NCI-H748 treated with DMSO at 0.1 percent for 48 hours (cell line): Measurements from ENCODE around the gene NPDC1.

Source experiments
- DNase-seq: peaks from one replicate; lab custom pipeline; 2025; lab: John Stamatoyannopoulos, UW

The NPDC1 gene, protein sequence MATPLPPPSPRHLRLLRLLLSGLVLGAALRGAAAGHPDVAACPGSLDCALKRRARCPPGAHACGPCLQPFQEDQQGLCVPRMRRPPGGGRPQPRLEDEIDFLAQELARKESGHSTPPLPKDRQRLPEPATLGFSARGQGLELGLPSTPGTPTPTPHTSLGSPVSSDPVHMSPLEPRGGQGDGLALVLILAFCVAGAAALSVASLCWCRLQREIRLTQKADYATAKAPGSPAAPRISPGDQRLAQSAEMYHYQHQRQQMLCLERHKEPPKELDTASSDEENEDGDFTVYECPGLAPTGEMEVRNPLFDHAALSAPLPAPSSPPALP

DNA sequence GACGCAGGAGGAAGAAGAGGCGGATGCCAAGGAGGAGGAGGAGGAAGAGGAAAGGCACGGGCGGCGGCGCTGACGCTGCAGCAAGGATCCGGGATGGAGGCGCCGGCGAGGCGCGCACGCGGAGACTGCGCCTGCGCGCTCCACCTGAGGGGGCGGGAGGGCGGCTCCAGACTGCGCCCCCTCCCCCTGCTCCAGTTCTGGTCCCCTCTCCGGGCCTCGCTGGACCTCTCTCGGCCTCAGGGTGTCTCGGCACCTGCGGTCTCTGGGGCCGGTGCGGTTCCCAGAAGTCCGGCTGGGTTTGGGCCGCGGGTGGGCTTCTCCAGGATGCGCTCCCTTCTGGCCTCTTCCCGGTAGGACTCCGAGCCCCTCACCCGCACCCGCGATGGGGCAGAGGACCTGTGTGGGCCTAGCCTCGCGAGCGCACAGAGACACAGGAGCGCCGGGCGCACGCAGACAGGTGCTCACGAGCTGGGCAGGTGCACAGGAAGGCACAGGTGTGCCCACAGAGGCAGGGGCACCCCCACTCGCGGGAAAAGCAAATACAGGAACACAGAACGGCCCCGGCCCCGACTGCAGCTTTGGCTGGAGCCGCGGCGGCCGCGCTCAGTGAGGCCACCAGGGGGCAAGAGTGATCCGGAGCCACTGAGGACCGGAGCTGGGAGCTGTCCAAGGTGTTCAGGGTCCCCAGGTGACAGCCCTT lies at the start of gene NPDC1:
Gene NPDC1 (minus strand): TSS at position 90 of the 700 bp plus-strand sequence. CDS start 188 bp downstream, outside the sequence.
- DNase-seq, result peak; percentile 64

DNA sequence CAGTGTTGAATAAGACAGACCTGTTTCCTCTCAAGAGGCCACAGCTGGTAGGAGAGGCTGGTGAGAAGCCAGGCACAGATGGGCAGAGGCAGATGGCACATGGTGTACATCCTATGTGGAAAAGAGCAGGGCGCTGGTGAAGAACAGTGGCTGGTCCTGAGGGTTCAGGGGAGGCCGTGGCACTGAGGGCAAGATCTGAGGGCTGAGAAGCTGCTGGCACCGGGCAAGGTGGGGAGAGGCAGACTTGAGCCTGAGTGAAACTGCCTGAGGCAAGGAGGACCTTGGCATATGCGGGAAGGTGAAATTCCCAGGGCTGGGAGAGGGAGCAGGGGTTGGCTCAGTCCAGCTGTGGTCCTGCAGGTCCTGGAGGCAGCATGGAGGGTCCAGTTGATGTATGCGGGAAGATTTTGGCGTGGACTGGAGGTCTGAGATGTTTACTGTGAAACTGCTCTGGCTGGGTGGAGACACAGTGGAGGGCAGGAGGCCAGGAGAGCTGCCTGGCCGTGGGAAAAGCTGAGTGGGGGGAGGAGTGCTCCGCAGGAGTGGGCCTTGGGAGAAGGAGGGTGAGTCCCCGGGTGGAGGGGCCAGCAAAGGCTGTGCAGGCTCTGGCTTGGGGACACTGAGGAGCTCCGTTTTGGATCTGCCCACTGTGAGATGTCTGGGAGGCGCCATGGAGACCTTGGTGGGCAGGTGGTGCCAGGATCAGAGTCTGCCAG lies 43.4 kb upstream of the NPDC1 start:
- no peak for DNase-seq

DNA sequence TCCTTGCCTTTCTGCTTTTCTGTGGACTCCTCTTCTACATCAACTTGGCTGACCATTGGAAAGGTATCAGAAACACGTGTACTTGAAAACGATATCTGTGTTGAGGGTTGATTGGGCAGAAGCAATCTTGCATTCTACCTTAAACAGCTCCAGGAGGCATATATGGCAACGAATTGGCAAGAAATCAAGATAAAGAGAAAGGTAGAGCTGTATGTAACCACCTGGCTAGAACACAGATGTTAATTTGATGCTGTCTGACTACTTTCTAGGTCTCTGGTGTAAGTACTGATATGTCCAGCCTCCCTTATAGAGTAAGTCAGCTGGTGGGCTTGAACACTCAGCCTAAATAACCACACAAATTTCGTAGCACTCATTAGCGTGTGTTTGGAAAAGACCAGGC lies 42.1 kb upstream of the NPDC1 start:
- no peak for DNase-seq

DNA sequence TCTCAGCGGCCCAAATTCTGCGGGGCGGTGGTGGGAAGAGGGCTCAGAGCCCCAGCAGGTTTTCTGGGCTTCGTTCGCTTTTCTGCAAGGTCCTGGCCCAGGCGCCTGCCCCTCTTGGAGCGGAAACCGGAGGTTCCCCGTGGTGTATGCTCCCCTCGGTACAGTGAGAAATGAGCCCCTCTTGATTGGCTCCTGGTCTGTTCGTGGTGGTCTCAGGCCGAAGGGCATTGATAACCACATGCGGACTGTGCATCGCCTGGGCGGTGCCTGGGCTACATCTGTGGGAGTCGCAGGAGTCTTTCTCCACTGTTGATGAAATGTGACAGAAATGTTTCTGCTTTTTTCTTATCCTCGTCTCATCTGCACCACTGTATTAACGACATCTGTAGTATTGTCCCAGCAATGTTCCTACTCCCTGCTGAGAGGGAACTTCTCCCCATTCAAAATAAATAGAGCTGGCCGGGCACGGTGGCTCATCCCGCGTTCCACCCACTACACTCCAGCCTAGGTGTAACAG lies 41.5 kb upstream of the NPDC1 start:
- DNase-seq, result no peak

DNA sequence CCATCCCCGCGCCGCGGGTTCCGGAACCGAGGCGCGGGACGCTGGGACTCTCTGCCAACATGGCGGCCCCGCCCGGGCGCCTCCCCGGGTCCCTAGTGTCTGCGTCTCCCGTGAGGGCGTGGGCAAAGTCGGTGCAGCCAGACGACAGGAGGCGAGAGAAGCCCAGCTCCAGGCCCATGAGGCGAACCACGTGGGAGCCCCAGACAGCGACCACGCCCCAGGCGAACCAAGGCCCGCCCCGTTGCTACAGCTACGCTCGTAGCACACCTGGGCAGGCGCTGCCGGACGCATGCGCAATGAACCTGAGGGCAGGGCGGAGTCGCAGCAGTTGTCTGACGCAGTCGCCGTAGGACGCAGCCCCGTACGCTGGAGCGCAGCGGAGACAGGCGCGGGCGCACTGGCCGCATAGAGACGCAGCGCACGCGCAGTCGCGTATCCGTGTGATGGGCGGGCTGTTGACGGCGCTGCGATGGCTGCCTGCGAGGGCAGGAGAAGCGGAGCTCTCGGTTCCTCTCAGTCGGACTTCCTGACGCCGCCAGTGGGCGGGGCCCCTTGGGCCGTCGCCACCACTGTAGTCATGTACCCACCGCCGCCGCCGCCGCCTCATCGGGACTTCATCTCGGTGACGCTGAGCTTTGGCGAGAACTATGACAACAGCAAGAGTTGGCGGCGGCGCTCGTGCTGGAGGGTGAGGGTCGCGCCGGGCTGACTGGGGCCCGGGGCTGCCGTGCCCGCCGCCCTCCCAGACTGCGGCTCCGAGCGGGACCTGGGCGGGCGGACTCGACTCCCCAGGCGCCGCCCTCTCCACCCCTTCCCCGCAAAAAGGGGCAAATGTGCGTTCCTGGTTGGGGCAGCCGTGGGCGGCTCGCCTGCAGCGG lies 40.8 kb upstream of the NPDC1 start, which contains the start of gene MAN1B1:
Gene MAN1B1 (plus strand): TSS at position 455 of the 878 bp plus-strand sequence. CDS start 15 bp downstream, at position 470.
- peak; percentile 96 for DNase-seq

DNA sequence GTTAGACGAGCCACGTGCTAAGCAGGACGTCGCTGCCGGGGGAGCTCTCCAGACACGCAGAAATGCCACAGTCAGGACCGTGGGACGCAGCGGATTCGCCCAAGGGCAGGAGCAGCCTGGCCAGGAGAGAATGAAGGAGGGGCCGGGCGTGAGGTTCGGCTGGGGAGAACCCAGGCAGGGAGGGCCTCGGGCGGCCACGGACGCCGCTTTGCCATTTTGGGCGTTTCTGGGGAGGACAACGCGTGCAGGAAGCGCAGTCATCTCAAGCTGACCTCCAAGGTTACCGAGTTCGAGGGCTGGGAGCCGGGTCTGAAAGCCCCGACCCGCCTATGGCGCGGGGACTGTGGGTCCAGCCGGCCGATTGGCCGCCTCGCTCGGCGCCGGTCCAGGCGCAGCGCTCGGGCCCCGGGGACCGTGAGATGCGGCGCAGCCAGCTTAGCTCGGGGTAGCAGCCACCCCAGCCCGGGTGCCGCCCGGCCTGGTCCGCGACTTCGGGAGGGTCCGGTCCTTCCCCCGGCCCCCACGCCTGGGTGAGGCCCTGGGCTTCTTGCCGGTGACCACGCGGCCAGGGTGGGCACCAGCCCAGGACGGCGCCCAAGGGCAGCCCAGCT lies 40.0 kb upstream of the NPDC1 start:
- no peak for DNase-seq

DNA sequence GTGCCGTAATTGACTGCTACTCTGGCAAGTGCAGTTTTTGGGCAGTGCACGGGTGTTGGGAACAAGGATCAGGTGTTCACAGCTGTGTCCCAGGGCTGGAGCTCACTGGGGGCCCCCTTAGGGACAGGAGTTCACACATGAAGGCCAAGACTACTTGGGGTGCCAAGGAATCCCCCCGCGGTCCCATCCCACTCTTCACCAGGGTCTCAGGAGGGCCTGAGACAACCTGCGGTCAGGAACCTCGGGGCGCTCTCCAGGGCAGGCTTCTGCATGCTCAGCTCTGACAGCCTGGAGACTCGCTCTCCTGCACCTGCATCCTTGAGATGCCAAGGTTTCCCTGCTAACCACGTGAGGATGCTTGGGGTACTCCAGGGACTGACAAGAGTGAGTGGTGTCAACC lies 38.5 kb upstream of the NPDC1 start:
- no peak for DNase-seq

DNA sequence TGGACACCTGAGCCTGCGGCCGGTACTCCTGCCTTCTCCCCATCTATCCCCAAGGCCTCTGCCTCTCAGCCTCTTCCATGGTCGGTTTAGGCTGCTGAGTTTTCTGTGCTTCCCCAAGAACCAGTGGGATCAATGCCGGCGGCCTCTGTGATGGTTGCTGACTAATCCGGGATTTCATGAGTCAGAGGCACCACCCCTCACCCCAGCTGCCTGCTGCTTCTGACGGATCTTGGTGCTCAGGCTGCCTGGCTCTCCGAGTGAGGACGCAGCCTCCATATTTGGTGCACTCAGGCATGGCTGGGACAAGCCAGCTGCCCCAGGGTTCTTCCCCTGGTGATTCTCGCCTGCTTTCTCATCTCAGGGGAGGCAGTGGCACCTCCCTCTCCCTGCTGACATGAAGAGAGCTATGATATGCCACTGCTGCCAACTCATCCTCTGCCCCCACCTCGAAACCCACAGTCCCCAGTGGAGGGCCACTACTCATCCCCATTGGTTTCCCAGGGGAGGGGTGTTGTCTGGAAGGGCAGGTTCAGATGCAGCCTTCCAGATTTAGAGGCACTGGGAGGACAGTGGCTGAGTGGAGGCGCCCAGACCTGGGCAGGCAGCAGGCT lies 37.5 kb upstream of the NPDC1 start:
- DNase-seq, result no peak

DNA sequence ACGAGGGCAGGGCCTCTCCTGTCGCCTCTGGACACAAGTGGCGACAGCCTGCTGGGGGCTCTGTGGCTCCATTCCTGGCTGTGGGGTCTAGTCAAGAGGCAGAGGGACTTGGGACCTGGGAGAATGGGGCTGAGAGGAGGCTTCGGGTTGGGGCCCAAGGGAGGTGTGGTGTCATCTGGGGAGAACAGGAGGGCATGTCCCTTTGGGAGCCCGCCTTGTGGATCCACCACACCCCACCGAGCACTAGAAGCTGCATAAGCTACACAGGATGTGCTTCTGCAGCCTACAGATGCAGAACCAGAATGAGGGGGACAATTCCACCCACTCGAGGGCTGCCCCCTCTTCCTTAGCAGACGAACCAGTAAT lies 36.9 kb upstream of the NPDC1 start:
- no peak for DNase-seq

DNA sequence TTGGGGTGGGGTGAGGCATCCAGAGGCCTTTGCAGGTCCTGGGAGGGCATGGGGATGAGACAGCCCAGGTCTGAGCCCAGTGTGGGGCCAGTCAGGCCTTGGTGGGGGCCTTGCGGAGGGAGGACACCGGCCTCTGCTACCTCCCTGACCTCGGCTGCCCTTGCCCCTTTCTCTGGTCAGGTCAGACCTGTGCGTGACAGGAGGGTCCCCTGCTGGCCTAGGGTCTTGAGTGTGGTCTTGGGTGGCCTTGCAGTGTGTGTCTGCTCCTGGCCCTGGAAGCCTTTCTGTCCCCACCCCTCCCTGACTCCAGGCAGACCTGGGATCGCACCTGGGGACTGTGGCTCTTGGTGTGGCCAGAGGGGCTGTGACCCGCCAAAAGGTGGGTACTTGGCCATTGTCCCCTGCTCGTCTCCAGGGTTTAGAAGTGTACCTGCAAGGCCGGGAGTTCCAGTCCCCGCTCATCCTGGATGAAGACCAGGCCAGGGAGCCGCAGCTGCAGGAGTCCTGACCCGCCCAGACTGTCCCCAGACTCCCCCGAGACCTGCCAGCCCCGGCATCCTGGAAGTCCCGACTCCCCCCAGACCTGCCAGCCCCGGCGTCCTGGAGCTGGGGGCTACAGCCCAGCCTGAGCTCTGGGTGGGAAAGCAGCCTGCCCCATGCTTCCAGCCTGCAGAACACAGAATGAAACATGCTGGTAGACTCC lies 36.4 kb upstream of the NPDC1 start:
- no peak for DNase-seq

DNA sequence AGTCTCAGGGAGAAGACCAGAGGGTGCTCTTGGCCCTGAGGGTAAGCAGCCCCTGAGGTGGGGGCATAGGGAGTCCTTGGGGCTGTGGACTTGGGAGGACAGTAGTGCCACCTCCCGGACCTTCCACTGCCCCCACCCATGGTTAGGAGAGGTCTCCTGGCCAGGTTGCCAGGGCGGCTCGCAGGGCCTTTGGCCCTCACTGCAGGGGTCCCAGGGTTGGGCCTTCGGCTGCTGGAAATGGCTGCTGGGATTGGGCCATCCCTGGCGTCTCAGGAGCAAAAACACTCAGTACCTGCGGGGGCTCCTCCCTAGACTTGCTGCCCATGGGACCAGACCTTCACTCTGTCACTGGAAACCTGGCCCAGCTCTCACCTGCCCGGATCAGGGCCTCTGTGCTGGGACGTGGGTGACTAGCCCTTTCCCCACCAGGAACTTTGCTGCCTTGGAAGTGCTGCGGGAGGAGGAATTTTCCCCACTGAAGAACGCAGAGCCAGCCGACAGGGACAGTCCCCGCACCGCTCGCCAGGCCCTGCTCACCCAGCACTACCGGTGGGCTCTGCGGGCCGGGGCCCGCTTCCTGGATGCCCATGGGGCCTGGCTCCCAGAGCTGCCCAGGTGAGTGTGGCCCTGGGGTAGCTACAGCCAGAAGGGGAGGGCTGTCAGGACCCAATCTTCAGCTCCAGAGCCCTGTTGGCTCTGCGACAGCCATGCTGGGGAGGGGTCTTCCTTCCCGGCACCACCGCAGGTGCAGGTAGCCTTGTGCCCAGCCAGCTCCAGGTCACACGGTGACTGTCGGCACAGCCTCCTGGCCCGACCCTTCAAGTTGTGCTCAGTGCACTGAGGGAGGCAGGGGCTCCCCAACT lies 34.5 kb upstream of the NPDC1 start:
- no peak for DNase-seq

DNA sequence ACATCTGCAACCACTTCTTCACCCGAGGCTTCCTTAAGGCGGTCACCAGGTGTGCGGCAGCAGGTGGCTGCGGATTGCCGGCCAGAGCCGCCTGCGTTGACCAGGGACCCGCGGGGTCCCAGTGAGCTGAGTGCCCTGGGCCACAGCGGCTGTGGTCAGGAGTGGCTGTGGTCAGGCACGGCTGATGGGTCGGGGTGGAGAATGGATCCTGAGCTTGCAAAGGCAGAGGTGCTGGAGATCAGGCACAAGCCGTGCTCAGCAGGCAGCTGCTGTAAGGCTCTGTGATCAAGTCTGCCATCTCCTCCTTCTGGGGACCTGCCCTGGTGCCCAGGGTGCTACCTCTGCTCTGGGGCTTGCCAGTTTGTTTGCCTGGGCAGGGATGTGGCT lies 33.4 kb upstream of the NPDC1 start:
- no peak for DNase-seq

DNA sequence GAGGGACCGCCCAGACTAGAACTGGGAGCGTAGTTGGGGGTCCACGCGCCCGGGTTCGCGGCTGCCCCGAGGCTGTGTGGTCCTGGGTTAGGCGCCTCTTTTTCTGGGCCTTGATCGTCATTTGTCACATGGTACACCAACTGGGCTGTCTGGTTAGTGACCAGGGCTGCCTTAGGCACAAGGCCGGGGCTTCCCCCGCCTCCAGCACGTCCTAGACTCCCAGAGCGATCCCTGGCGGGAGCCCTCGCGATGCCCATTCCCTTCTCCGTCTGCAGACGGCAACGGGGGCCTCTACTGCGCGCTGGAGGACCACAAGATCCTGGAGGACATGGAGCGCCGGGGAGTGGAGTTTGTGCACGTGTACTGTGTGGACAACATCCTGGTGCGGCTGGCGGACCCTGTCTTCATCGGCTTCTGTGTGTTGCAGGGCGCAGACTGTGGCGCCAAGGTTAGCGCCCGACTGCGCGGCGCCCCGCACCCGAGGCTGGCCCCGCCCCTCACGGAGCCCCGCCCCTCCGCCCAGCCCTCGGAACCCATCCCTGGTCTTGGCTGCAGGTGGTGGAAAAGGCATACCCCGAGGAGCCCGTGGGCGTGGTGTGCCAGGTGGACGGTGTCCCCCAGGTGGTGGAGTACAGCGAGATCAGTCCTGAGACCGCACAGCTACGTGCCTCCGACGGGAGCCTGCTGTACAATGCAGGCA lies 32.9 kb upstream of the NPDC1 start:
- no peak for DNase-seq

DNA sequence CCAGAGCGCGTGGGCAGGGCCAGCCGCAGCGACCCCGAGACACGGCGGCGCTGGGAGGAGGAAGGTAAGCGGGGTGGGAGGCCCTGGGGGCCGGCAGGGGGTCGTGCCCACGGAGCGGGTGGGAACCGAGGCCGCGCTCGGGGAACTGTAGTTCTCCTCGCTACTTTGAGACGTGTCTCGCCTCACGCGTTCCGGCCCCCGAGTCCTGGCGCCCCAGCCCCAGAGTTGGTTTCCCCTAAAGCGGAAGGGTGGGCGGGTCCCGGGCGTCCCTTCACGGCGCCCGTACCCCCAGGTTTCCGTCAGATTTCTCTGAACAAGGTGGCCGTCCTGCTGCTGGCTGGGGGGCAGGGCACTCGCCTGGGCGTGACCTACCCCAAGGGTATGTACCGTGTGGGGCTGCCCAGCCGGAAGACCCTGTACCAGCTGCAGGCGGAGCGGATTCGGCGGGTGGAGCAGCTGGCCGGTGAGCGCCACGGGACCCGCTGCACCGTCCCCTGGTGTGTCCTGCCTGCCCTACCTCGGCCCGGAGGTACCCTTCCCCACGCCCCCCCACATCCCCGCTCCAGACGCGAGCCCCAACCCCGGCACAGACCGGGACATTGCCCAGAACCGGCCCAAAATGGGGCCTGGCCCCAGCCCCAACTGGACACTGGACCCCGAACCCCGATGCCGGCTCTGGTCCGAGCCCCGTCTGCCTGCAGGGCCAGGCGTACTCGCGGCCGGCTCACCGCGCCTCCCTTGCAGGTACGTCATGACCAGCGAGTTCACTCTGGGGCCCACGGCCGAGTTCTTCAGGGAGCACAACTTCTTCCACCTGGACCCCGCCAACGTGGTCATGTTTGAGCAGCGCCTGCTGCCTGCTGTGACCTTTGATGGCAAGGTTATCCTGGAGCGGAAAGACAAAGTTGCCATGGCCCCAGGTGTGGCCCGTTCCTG lies 32.0 kb upstream of the NPDC1 start:
- DNase-seq, result no peak

DNA sequence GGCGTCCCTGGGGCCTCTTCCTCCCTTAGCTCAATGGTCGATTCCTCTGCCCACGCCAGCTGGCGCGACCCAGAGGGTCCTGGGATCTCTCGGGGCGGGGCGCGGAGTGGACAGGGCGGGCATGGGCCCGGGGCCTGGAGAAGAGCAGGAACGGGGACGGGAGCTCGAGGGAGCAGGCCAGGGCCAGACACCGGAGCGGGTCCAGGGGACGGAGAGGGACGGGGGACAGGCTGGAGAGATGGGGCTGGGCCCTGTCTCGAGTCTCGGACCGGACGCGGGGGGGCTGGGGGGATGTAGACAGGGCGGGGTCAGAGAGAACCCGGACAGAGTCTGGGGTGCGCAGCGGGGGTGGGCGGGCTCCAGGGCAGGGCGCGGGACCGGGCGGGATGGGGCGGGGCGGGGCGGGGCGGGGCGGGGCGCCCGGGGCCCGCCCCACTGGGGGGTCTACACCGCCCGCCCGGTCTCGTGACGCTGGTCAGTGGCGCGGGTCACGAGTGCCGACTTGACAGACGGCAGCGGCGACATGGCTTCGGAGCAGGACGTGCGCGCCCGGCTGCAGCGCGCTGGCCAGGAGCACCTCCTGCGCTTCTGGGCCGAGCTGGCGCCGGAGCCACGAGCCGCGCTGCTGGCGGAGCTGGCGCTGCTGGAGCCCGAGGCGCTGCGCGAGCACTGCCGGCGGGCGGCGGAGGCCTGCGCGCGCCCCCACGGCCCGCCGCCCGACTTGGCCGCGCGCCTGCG lies 31.2 kb upstream of the NPDC1 start, which contains the start of gene UAP1L1:
Gene UAP1L1 (plus strand): TSS at position 508 of the 738 bp plus-strand sequence. CDS start 16 bp downstream, at position 524.
- no peak for DNase-seq

DNA sequence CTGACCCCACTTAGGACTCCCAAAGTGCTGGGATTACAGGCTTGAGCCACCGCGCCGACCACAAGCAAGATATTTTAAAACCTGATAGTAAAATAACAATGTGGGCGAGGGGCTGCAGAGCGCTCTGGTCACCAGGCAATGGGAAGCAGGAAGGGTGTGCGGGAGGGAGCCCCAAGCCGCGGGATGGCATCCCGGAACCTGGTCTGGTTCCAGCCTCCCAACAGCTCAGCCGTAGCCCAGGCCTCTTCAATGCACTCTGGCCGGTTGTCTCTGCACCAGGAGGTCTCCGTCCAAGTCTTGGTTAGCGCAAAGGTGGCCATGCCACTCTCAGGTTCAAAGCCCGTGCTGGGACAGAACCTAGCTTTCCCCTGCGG lies 30.6 kb upstream of the NPDC1 start:
- no peak for DNase-seq
